Measurements from ENCODE around the gene IBSP.

GRCh38 chr4:87783781-87784180, 15.6 kb upstream of the IBSP start:
- TF ChIP-seq, protein P1, sequence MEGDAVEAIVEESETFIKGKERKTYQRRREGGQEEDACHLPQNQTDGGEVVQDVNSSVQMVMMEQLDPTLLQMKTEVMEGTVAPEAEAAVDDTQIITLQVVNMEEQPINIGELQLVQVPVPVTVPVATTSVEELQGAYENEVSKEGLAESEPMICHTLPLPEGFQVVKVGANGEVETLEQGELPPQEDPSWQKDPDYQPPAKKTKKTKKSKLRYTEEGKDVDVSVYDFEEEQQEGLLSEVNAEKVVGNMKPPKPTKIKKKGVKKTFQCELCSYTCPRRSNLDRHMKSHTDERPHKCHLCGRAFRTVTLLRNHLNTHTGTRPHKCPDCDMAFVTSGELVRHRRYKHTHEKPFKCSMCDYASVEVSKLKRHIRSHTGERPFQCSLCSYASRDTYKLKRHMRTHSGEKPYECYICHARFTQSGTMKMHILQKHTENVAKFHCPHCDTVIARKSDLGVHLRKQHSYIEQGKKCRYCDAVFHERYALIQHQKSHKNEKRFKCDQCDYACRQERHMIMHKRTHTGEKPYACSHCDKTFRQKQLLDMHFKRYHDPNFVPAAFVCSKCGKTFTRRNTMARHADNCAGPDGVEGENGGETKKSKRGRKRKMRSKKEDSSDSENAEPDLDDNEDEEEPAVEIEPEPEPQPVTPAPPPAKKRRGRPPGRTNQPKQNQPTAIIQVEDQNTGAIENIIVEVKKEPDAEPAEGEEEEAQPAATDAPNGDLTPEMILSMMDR (IDR thresholded peaks at IDR 0.05): no peak
- TF ChIP-seq POLR2A (IDR thresholded peaks at IDR 0.05): no peak
